Putamen (tissue), 1 donor: ENCODE data around the gene STT3B.

Source experiments
- DNase-seq: peaks from one replicate; pipeline ENCODE4 v3.0.0-alpha.2; 2016; ENCODE audit warnings: low spot score

The STT3B gene

GRCh38 chr3:31552103-31552502 lies 19.4 kb downstream of the STT3B start:
- no peak for DNase-seq

- DNase-seq = no peak
Measured at GRCh38 chr3:31553258-31553657, 20.5 kb downstream of the STT3B start.

- DNase-seq = no peak
Measured at GRCh38 chr3:31555204-31555603, 22.5 kb downstream of the STT3B start.

GRCh38 chr3:31559872-31560534 lies 27.3 kb downstream of the STT3B start:
- no peak for DNase-seq

- DNase-seq = no peak
Measured at GRCh38 chr3:31561891-31562290, 29.2 kb downstream of the STT3B start.

- no peak for DNase-seq
Measured at GRCh38 chr3:31562525-31562924, 29.8 kb downstream of the STT3B start.

- DNase-seq = no peak
Measured at GRCh38 chr3:31565288-31565687, 32.6 kb downstream of the STT3B start.

GRCh38 chr3:31567036-31567435 lies 34.3 kb downstream of the STT3B start:
- no peak for DNase-seq

- DNase-seq = no peak
Measured at GRCh38 chr3:31568649-31569048, 35.9 kb downstream of the STT3B start.

GRCh38 chr3:31571325-31571724 lies 38.6 kb downstream of the STT3B start:
- DNase-seq = no peak

GRCh38 chr3:31572236-31573004 lies 39.7 kb downstream of the STT3B start:
- DNase-seq = no peak

- DNase-seq = no peak
Measured at GRCh38 chr3:31573036-31573779, 40.5 kb downstream of the STT3B start.

GRCh38 chr3:31575448-31575847 lies 42.7 kb downstream of the STT3B start:
- DNase-seq = no peak

- DNase-seq = no peak
Measured at GRCh38 chr3:31576521-31576920, 43.8 kb downstream of the STT3B start.

GRCh38 chr3:31577232-31577631 lies 44.5 kb downstream of the STT3B start:
- no peak for DNase-seq

- DNase-seq = no peak
Measured at GRCh38 chr3:31579828-31580227, 47.1 kb downstream of the STT3B start.

- no peak for DNase-seq
Measured at GRCh38 chr3:31580645-31581044, 47.9 kb downstream of the STT3B start.

- no peak for DNase-seq
Measured at GRCh38 chr3:31581660-31582059, 48.9 kb downstream of the STT3B start.

- DNase-seq = no peak
Measured at GRCh38 chr3:31589228-31589627, 56.5 kb downstream of the STT3B start.

- DNase-seq = no peak
Measured at GRCh38 chr3:31590650-31591049, 57.9 kb downstream of the STT3B start.

GRCh38 chr3:31592764-31593163 lies 60.0 kb downstream of the STT3B start:
- no peak for DNase-seq

GRCh38 chr3:31596176-31596575 lies 63.5 kb downstream of the STT3B start:
- no peak for DNase-seq

GRCh38 chr3:31600431-31600830 lies 67.7 kb downstream of the STT3B start:
- no peak for DNase-seq
